ENCODE data around the gene KCTD14.
"Not testable (repeated sequence)": the region's sequence is repeated elsewhere in the genome, so short reads cannot be mapped to it uniquely, and the experiment has no call there.

Gene KCTD14

GRCh38 chr11:78025378-78025777 lies 2.3 kb upstream of the KCTD14 start:
- DNase-seq (ENCODE audit: low spot score): no peak
- no peak for TF ChIP-seq CTCF (IDR thresholded peaks at IDR 0.05; ENCODE audit: extremely low read depth, insufficient read depth, missing control alignments)
- in situ Hi-C loops (cut with MboI; ENCODE audit: low pct_unique_long_range_greater_than_20kb, low sequenced_read_pairs, unreplicated experiment): no loop called here

- in situ Hi-C loops (cut with MboI; ENCODE audit: low pct_unique_long_range_greater_than_20kb, low sequenced_read_pairs, unreplicated experiment): no loop called here
- TF ChIP-seq CTCF (IDR thresholded peaks at IDR 0.05; ENCODE audit: extremely low read depth, insufficient read depth, missing control alignments): no peak
Observed at GRCh38 chr11:78023426-78023825, 350 bp upstream of the KCTD14 start.

GRCh38 chr11:78021611-78022010 lies 1.5 kb downstream of the KCTD14 start:
- DNase-seq (ENCODE audit: low spot score): no peak
- in situ Hi-C loops (cut with MboI; ENCODE audit: low pct_unique_long_range_greater_than_20kb, low sequenced_read_pairs, unreplicated experiment): no loop called here
- TF ChIP-seq CTCF (IDR thresholded peaks at IDR 0.05; ENCODE audit: extremely low read depth, insufficient read depth, missing control alignments): no peak

More at GRCh38 chr11:78023426-78023825, 350 bp upstream of the KCTD14 start:
- no peak for DNase-seq (ENCODE audit: low spot score)

GRCh38 chr11:78020246-78020645 lies 2.8 kb downstream of the KCTD14 start:
- TF ChIP-seq CTCF (IDR thresholded peaks at IDR 0.05; ENCODE audit: extremely low read depth, insufficient read depth, missing control alignments): no peak
- no peak for DNase-seq (ENCODE audit: low spot score)
- in situ Hi-C loops (cut with MboI; ENCODE audit: low pct_unique_long_range_greater_than_20kb, low sequenced_read_pairs, unreplicated experiment): no loop called here

GRCh38 chr11:78019808-78020207 lies 3.3 kb downstream of the KCTD14 start:
- no peak for TF ChIP-seq CTCF (IDR thresholded peaks at IDR 0.05; ENCODE audit: extremely low read depth, insufficient read depth, missing control alignments)
- DNase-seq (ENCODE audit: low spot score): no peak
- in situ Hi-C loops (cut with MboI; ENCODE audit: low pct_unique_long_range_greater_than_20kb, low sequenced_read_pairs, unreplicated experiment): no loop called here

- in situ Hi-C loops (cut with MboI; ENCODE audit: low pct_unique_long_range_greater_than_20kb, low sequenced_read_pairs, unreplicated experiment): no loop called here
- TF ChIP-seq CTCF (IDR thresholded peaks at IDR 0.05; ENCODE audit: extremely low read depth, insufficient read depth, missing control alignments): no peak
- DNase-seq (ENCODE audit: low spot score): no peak
Observed at GRCh38 chr11:78015878-78016277, 7.2 kb downstream of the KCTD14 start.

- in situ Hi-C loops (cut with MboI; ENCODE audit: low pct_unique_long_range_greater_than_20kb, low sequenced_read_pairs, unreplicated experiment): not testable (repeated sequence)
Observed at GRCh38 chr11:78014937-78015520, 8.0 kb downstream of the KCTD14 start.

More at GRCh38 chr11:78014937-78015520, 8.0 kb downstream of the KCTD14 start:
- not testable (repeated sequence) for DNase-seq (ENCODE audit: low spot score)
